ENCODE measurements around the gene CSGALNACT2. TPM values are rescaled to one million over a fixed set of nuclear protein-coding genes. Genes with fewer than 3 reads are reported as not detected.

CSGALNACT2 gene
- total RNA-seq, 2 donors from 2014 or later, result 3.5 to 8.2 TPM

GRCh38 chr10:43127442-43127841 is 10.8 kb upstream of the CSGALNACT2 start:
- no peaks in the 10 kb centered on the region for H3K9me3 ChIP-seq
- TF ChIP-seq CTCF (IDR thresholded peaks at IDR 0.05), result no peak
- H3K27ac ChIP-seq, result no peak overlapping the region
- no peaks in the 10 kb centered on the region for H3K27me3 ChIP-seq
- intact Hi-C loops (cut with DNase I), result no loop called here
- H3K4me3 ChIP-seq, result no peak overlapping the region
- H3K36me3 ChIP-seq, result no peaks in the 10 kb centered on the region
- H3K9ac ChIP-seq (ENCODE audit: low read depth in 2 of 2, low read length in 2 of 2), result no peak overlapping the region
- DNase-seq, result no peak
- no peaks in the 10 kb centered on the region for H3K4me1 ChIP-seq

GRCh38 chr10:43128331-43128730 is 9.9 kb upstream of the CSGALNACT2 start:
- peak; percentile 10 for DNase-seq
- intact Hi-C loops (cut with DNase I), result no loop called here
- Histone ChIP-seq H3K27me3 (no peaks in the 10 kb centered on the region), H3K36me3 (no peaks in the 10 kb centered on the region), H3K4me1 (no peaks in the 10 kb centered on the region), H3K27ac (no peak overlapping the region), H3K9ac (ENCODE audit: low read depth in 2 of 2, low read length in 2 of 2) (no peak overlapping the region), H3K9me3 (no peaks in the 10 kb centered on the region), H3K4me3 (no peak overlapping the region)
- TF ChIP-seq CTCF (IDR thresholded peaks at IDR 0.05), result no peak

GRCh38 chr10:43128958-43129706 is 9.1 kb upstream of the CSGALNACT2 start:
- peak; percentile 17 for DNase-seq
- no peak for TF ChIP-seq CTCF (IDR thresholded peaks at IDR 0.05)
- H3K9ac ChIP-seq (ENCODE audit: low read depth in 2 of 2, low read length in 2 of 2), result no peak overlapping the region
- no peaks in the 10 kb centered on the region for H3K9me3 ChIP-seq
- no peaks in the 10 kb centered on the region for H3K4me1 ChIP-seq
- no peak overlapping the region for H3K4me3 ChIP-seq
- no peaks in the 10 kb centered on the region for H3K36me3 ChIP-seq
- H3K27ac ChIP-seq, result no peak overlapping the region
- intact Hi-C loops (cut with DNase I), result no loop called here
- no peaks in the 10 kb centered on the region for H3K27me3 ChIP-seq

- no peak for TF ChIP-seq CTCF (IDR thresholded peaks at IDR 0.05)
- Histone ChIP-seq H3K4me3 (no peak overlapping the region), H3K36me3 (no peaks in the 10 kb centered on the region), H3K27me3 (no peaks in the 10 kb centered on the region), H3K9ac (ENCODE audit: low read depth in 2 of 2, low read length in 2 of 2) (no peak overlapping the region), H3K9me3 (no peaks in the 10 kb centered on the region), H3K27ac (no peak overlapping the region), H3K4me1 (no peaks in the 10 kb centered on the region)
- DNase-seq, result peak; percentile 17
- intact Hi-C loops (cut with DNase I), result no loop called here
These were observed 7.5 kb upstream of the CSGALNACT2 start for GRCh38 chr10:43130770-43131171.

- H3K27me3 ChIP-seq, result no peaks in the 10 kb centered on the region
- H3K4me3 ChIP-seq, result no peak overlapping the region
- DNase-seq, result peak; percentile 13
- H3K9me3 ChIP-seq, result no peaks in the 10 kb centered on the region
- no peaks in the 10 kb centered on the region for H3K4me1 ChIP-seq
- intact Hi-C loops (cut with DNase I), result no loop called here
- no peaks in the 10 kb centered on the region for H3K36me3 ChIP-seq
- no peak overlapping the region for H3K9ac ChIP-seq (ENCODE audit: low read depth in 2 of 2, low read length in 2 of 2)
- no peak for TF ChIP-seq CTCF (IDR thresholded peaks at IDR 0.05)
- no peak overlapping the region for H3K27ac ChIP-seq
These were observed 7.0 kb upstream of the CSGALNACT2 start for GRCh38 chr10:43131256-43131655.

Data from colonic mucosa (tissue), 4 donors.